H9 (cell line): ENCODE measurements around the gene GCHFR. TPM values are rescaled to one million over a fixed set of nuclear protein-coding genes. Genes with fewer than 3 reads are reported as not detected.

Source experiments
- DNase-seq: peaks from one replicate; pipeline ENCODE4 v3.0.0-alpha.2; 2017
- H2AFZ ChIP-seq: one replicate; pipeline ENCODE4 v1.6.1; 2013; ENCODE audit warnings: mild to moderate bottlenecking, low read length, control low read depth, moderate library complexity
- H2AK5ac ChIP-seq: 2 replicates; pipeline ENCODE4 v1.6.1; 2013; ENCODE audit warnings: low read length, control low read depth, mixed read lengths; ENCODE audit not compliant: insufficient read length
- H2BK120ac ChIP-seq: one replicate; pipeline ENCODE4 v1.6.1; 2013; ENCODE audit warnings: low read depth, mild to moderate bottlenecking, low read length, control low read depth, inconsistent platforms; ENCODE audit not compliant: poor library complexity, severe bottlenecking
- H2BK12ac ChIP-seq: 2 replicates; pipeline ENCODE4 v1.6.1; 2013; ENCODE audit warnings: low read length, control low read depth, mixed read lengths, low read depth; ENCODE audit not compliant: insufficient read length
- H2BK15ac ChIP-seq: 2 replicates; pipeline ENCODE4 v1.6.1; 2013; ENCODE audit warnings: low read depth, low read length, control low read depth
- H2BK20ac ChIP-seq: one replicate; pipeline ENCODE4 v1.6.1; 2013; ENCODE audit warnings: low read depth, mild to moderate bottlenecking, low read length, control low read depth, inconsistent platforms; ENCODE audit not compliant: poor library complexity, severe bottlenecking
- H2BK5ac ChIP-seq: 2 replicates; pipeline ENCODE4 v1.6.1; 2013; ENCODE audit warnings: low read length, control low read depth, mixed read lengths; ENCODE audit not compliant: insufficient read length
- H3K14ac ChIP-seq: 2 replicates; pipeline ENCODE4 v1.6.1; 2013; ENCODE audit warnings: low read length, control low read depth; ENCODE audit not compliant: insufficient read depth
- H3K18ac ChIP-seq: 2 replicates; pipeline ENCODE4 v1.6.1; 2013; ENCODE audit warnings: low read depth, mild to moderate bottlenecking, mixed read lengths, low read length, control low read depth; ENCODE audit not compliant: insufficient read length
- H3K23ac ChIP-seq: 2 replicates; pipeline ENCODE4 v1.6.1; 2013; ENCODE audit warnings: low read length, control low read depth, mixed read lengths, low read depth; ENCODE audit not compliant: insufficient read length
- H3K23me2 ChIP-seq: 2 replicates; pipeline ENCODE4 v1.6.1; 2013; ENCODE audit warnings: low read depth, mild to moderate bottlenecking, mixed read lengths, low read length, control low read depth; ENCODE audit not compliant: insufficient read length, poor library complexity, severe bottlenecking
- H3K27ac ChIP-seq: 2 replicates; pipeline ENCODE4 v1.5.1; 2013; ENCODE audit warnings: low read length, control low read depth, mixed read lengths, low read depth; ENCODE audit not compliant: insufficient read length
- H3K27me3 ChIP-seq: 2 replicates; pipeline ENCODE4 v1.6.1; 2013; ENCODE audit warnings: low read length, control low read depth, inconsistent platforms; ENCODE audit not compliant: insufficient read depth
- H3K4ac ChIP-seq: 2 replicates; pipeline ENCODE4 v1.6.1; 2013; ENCODE audit warnings: low read depth, mild to moderate bottlenecking, control low read depth, inconsistent platforms, low read length, moderate library complexity
- H3K4me1 ChIP-seq: 2 replicates; pipeline ENCODE4 v1.6.1; 2013; ENCODE audit warnings: low read length, control low read depth, inconsistent platforms; ENCODE audit not compliant: insufficient read depth
- H3K4me2 ChIP-seq: 2 replicates; pipeline ENCODE4 v1.6.1; 2013; ENCODE audit warnings: low read length, control low read depth, mixed read lengths; ENCODE audit not compliant: insufficient read length, insufficient read depth
- H3K56ac ChIP-seq: 2 replicates; pipeline ENCODE4 v1.6.1; 2013; ENCODE audit warnings: low read depth, mild to moderate bottlenecking, mixed read lengths, low read length, control low read depth; ENCODE audit not compliant: insufficient read length
- H3K79me1 ChIP-seq: 2 replicates; pipeline ENCODE4 v1.6.1; 2013; ENCODE audit warnings: low read depth, mild to moderate bottlenecking, moderate library complexity, low read length, control low read depth, inconsistent platforms; ENCODE audit not compliant: insufficient read depth, poor library complexity, severe bottlenecking
- H3K79me2 ChIP-seq: 2 replicates; pipeline ENCODE4 v1.6.1; 2013; ENCODE audit warnings: low read length, control low read depth, inconsistent platforms; ENCODE audit not compliant: insufficient read depth
- H3K9ac ChIP-seq: 2 replicates; pipeline ENCODE4 v1.6.1; 2013; ENCODE audit warnings: low read length, control low read depth, mixed read lengths; ENCODE audit not compliant: insufficient read length; ENCODE audit errors: extremely low read depth
- H3K9me3 ChIP-seq: one replicate; pipeline ENCODE4 v1.6.1; 2013; ENCODE audit warnings: low read depth, low read length, inconsistent platforms; ENCODE audit not compliant: control insufficient read depth
- H3T11ph ChIP-seq: one replicate; pipeline ENCODE4 v1.6.1; 2013; ENCODE audit warnings: mild to moderate bottlenecking, low read length, control low read depth, inconsistent platforms
- H4K20me1 ChIP-seq: one replicate; pipeline ENCODE4 v1.6.1; 2013; ENCODE audit not compliant: control insufficient read depth, insufficient read length, insufficient read depth
- H4K5ac ChIP-seq: 2 replicates; pipeline ENCODE4 v1.6.1; 2013; ENCODE audit warnings: low read depth, mild to moderate bottlenecking, mixed read lengths, low read length, control low read depth; ENCODE audit not compliant: insufficient read length
- H4K8ac ChIP-seq: replicated peaks from 2 replicates; pipeline ENCODE4 v1.6.1; 2013; ENCODE audit warnings: low read length, control low read depth, mixed read lengths, low read depth; ENCODE audit not compliant: insufficient read length
- H4K91ac ChIP-seq: 2 replicates; pipeline ENCODE4 v1.6.1; 2013; ENCODE audit warnings: low read depth, mild to moderate bottlenecking, moderate library complexity, mixed read lengths, low read length, control low read depth; ENCODE audit not compliant: insufficient read length
- H3K27ac Mint-ChIP-seq, 3 experiments: 2 replicates in 2 of 3; 3 replicates in 1 of 3; pipeline ENCODE4 v1.8.0; 2020 to 2021; ENCODE audit warnings: mixed read lengths in 3 of 3, mild to moderate bottlenecking in 1 of 3, moderate library complexity in 1 of 3
- H3K27me3 Mint-ChIP-seq: 2 replicates; pipeline ENCODE4 v1.8.0; 2021; ENCODE audit warnings: low read depth, mild to moderate bottlenecking, moderate library complexity, mixed read lengths
- H3K36me3 Mint-ChIP-seq, 3 experiments: 2 replicates in 2 of 3; 3 replicates in 1 of 3; pipeline ENCODE4 v1.8.0; 2020 to 2021; ENCODE audit warnings: low read depth in 3 of 3, mixed read lengths in 3 of 3; ENCODE audit not compliant: insufficient read depth in 1 of 3
- H3K4me1 Mint-ChIP-seq, 2 experiments: 2 replicates each; pipeline ENCODE4 v1.8.0; 2020; ENCODE audit warnings: mixed read lengths in 2 of 2
- H3K4me3 Mint-ChIP-seq, 2 experiments: 2 replicates in 1 of 2; 3 replicates in 1 of 2; pipeline ENCODE4 v1.8.0; 2020 to 2021; ENCODE audit warnings: mild to moderate bottlenecking in 2 of 2, mixed read lengths in 2 of 2, moderate library complexity in 1 of 2
- H3K9me3 Mint-ChIP-seq, 2 experiments: 2 replicates in 1 of 2; 3 replicates in 1 of 2; pipeline ENCODE4 v1.8.0; 2020; ENCODE audit warnings: mild to moderate bottlenecking in 2 of 2, mixed read lengths in 2 of 2, moderate library complexity in 1 of 2
- WGBS: extraction: QIAGEN DNeasy Blood & Tissue Kit; methylation state at CpG from one replicate; pipeline ENCODE4 v1.1.7; 2013; ENCODE audit warnings: missing lambda C conversion rate, low lambda C conversion rate, mixed read lengths; ENCODE audit not compliant: insufficient read length; ENCODE audit errors: extremely low coverage; 5-methylcytosine and 5-hydroxymethylcytosine counted together
- total RNA-seq: library from RNA; stranded (reverse); gene quantifications from 2 replicates; pipeline ENCODE4 v1.2.1, GENCODE V29; 2021
- TF ChIP-seq, protein P1 (sequence below): fragments of 200-600 bp; sonication (generic); conservative IDR thresholded peaks from 3 replicates; pipeline ENCODE4 v1.8.0; 2021; ENCODE audit warnings: antibody characterized with exemption, mild to moderate bottlenecking

GCHFR gene
- total RNA-seq, 1 experiment from 2014 or later, result 37.0 TPM

DNA sequence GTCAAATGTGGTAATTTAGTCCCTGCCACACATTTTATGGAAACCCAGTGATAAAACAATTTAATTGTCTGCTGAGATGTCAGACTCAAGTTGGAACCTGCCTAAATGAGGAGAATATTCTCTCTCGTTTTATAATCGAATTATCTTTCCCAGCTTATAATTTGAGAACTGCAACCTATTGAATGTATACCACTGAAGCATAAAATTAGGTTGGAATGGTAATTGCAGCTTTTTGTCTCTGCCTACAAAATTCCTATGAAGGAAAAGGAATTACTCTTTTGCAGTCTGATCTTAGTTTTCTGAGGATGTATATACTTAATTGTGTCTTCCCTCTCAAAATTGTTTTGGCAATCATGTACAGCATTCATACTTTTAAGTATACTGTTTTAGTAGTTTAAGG is 39.9 kb upstream of the GCHFR start:
- Histone ChIP-seq H3K23me2 (no peaks in the 10 kb centered on the region), H4K5ac (no peak overlapping the region), H2BK5ac (no peak overlapping the region), H2BK20ac (no peak overlapping the region), H4K91ac (no peak overlapping the region), H3K79me2 (no peaks in the 10 kb centered on the region), H4K20me1 (no peaks in the 10 kb centered on the region), H2BK120ac (no peak overlapping the region), H3K79me1 (no peaks in the 10 kb centered on the region), H3K27ac (no peak overlapping the region), H3K4me1 (no peaks in the 10 kb centered on the region), H3K23ac (no peak overlapping the region), H3K4ac (no peak overlapping the region), H2AK5ac (no peak overlapping the region), H3K9ac (no peak overlapping the region), H3K27me3 (no peaks in the 10 kb centered on the region), H3K9me3 (no peaks in the 10 kb centered on the region), H3K14ac (no peak overlapping the region), H4K8ac (no peak overlapping the region), H3T11ph (no peak overlapping the region), H2BK15ac (no peak overlapping the region), H3K56ac (no peak overlapping the region), H3K4me2 (no peak overlapping the region), H3K18ac (no peak overlapping the region), H2BK12ac (no peak overlapping the region), H2AFZ (no peak overlapping the region)
- no peak overlapping the region; a peak in 1 of 7 replicates for H3K27ac Mint-ChIP-seq
- peaks cover 11 to 47% (median 36%) of the 10 kb centered on the region in 3 experiments; a peak in 6 of 7 replicates for H3K36me3 Mint-ChIP-seq
- H3K27me3 Mint-ChIP-seq, result no peaks in the 10 kb centered on the region
- H3K4me1 Mint-ChIP-seq, result no peaks in the 10 kb centered on the region
- H3K4me3 Mint-ChIP-seq, result no peak overlapping the region
- no peak for DNase-seq
- TF ChIP-seq, protein P1, sequence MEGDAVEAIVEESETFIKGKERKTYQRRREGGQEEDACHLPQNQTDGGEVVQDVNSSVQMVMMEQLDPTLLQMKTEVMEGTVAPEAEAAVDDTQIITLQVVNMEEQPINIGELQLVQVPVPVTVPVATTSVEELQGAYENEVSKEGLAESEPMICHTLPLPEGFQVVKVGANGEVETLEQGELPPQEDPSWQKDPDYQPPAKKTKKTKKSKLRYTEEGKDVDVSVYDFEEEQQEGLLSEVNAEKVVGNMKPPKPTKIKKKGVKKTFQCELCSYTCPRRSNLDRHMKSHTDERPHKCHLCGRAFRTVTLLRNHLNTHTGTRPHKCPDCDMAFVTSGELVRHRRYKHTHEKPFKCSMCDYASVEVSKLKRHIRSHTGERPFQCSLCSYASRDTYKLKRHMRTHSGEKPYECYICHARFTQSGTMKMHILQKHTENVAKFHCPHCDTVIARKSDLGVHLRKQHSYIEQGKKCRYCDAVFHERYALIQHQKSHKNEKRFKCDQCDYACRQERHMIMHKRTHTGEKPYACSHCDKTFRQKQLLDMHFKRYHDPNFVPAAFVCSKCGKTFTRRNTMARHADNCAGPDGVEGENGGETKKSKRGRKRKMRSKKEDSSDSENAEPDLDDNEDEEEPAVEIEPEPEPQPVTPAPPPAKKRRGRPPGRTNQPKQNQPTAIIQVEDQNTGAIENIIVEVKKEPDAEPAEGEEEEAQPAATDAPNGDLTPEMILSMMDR, result no peak
- WGBS, result no CpG with 5 or more reads among the region's 2 CpGs
- no peaks in the 10 kb centered on the region for H3K9me3 Mint-ChIP-seq
